Measurements from ENCODE around the gene AXIN2. TPM values are rescaled to one million over a fixed set of nuclear protein-coding genes. Genes with fewer than 3 reads are reported as not detected.
"Not testable (repeated sequence)": the region's sequence is repeated elsewhere in the genome, so short reads cannot be mapped to it uniquely, and the experiment has no call there.

The AXIN2 gene
- total RNA-seq, 1 experiment from 2014 or later = 168 TPM

DNA sequence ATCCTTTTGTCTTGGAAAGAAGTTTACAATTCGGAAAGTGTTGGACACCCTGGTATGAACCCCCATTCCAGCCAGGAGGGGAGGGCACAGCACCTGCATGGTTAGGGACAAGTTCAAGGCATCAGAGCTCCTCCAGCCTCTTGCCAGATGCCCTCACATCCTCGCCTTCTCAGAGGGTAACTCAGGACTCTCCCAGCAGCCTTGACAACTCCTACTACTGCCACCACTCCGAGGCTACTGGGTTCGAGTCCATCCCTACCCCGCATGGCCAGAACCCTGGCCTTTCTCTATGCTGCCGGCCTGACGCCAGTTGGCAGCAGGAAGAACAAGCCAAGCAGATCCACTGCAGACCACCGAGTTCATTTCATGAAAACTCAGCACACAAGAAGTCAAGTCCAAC, 34.1 kb downstream of the AXIN2 start:
- peaks cover 55% of the 10 kb centered on the region for H3K4me1 Mint-ChIP-seq (ENCODE audit: low read depth, unreplicated experiment)

DNA sequence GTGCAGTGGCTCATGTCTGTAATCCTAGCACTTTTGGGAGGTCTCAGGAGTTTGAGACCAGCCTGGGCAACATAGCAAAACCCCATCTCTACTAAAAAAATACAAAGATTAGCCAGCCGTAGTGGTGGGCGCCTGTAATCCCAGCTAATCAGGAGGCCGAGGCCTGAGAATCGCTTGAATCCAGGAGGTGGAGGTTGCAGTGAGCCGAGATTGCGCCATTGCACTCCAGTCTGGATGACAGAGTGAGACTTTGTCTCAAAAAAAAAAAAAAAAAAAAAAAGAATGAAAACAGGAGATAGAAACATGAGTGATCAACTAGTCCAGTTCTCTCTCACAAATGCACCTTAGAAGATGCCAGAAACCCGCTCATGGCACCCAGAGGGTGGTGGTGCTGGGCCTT, 34.6 kb downstream of the AXIN2 start:
- POLR2A ChIA-PET; H3K27me3 ChIP-seq (replicated peaks; ENCODE audit: control insufficient read depth, insufficient read depth, low read length); H3K4me3 Mint-ChIP-seq (ENCODE audit: unreplicated experiment); H3K4me3 ChIP-seq (ENCODE audit: low read depth, low read length); H3K27me3 Mint-ChIP-seq (ENCODE audit: insufficient read depth, unreplicated experiment); CTCF ChIA-PET; intact Hi-C loops (cut with micrococcal nuclease; ENCODE audit: unreplicated experiment); BruUV-seq (replicated peaks); DNase-seq; H3K9me3 ChIP-seq; H3K9me3 Mint-ChIP-seq (ENCODE audit: unreplicated experiment); H3K36me3 ChIP-seq (ENCODE audit: control insufficient read depth, insufficient read depth, low read length): not testable (repeated sequence)
- H3K4me1 ChIP-seq = peaks cover 53% of the 10 kb centered on the region
- H3K4me1 Mint-ChIP-seq (ENCODE audit: low read depth, unreplicated experiment) = peaks cover 49% of the 10 kb centered on the region
- peak overlapping the region; percentile 86 for H3K27ac Mint-ChIP-seq (ENCODE audit: unreplicated experiment)
- H3K36me3 Mint-ChIP-seq (ENCODE audit: insufficient read depth, unreplicated experiment) = peaks cover 72% of the 10 kb centered on the region

More for the DNA sequence above, 34.1 kb downstream of the AXIN2 start:
- ChIA-PET CTCF (no interaction called here), POLR2A (interaction anchor here (0.6 kb wide), 1 partner anchor 248 kb away, joined by 12 read pairs; no protein-coding TSS in a partner anchor)
- no peaks in the 10 kb centered on the region for H3K27me3 Mint-ChIP-seq (ENCODE audit: insufficient read depth, unreplicated experiment)
- H3K9me3 ChIP-seq = no peaks in the 10 kb centered on the region
- H3K4me3 Mint-ChIP-seq (ENCODE audit: unreplicated experiment) = peak overlapping the region; percentile 19
- H3K4me3 ChIP-seq (ENCODE audit: low read depth, low read length) = no peak overlapping the region
- peaks cover 78% of the 10 kb centered on the region for H3K36me3 Mint-ChIP-seq (ENCODE audit: insufficient read depth, unreplicated experiment)
- TF ChIP-seq, protein P1, sequence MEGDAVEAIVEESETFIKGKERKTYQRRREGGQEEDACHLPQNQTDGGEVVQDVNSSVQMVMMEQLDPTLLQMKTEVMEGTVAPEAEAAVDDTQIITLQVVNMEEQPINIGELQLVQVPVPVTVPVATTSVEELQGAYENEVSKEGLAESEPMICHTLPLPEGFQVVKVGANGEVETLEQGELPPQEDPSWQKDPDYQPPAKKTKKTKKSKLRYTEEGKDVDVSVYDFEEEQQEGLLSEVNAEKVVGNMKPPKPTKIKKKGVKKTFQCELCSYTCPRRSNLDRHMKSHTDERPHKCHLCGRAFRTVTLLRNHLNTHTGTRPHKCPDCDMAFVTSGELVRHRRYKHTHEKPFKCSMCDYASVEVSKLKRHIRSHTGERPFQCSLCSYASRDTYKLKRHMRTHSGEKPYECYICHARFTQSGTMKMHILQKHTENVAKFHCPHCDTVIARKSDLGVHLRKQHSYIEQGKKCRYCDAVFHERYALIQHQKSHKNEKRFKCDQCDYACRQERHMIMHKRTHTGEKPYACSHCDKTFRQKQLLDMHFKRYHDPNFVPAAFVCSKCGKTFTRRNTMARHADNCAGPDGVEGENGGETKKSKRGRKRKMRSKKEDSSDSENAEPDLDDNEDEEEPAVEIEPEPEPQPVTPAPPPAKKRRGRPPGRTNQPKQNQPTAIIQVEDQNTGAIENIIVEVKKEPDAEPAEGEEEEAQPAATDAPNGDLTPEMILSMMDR (IDR thresholded peaks at IDR 0.05; ENCODE audit: insufficient read depth in 1 of 2, low read depth in 1 of 2, low read length in 1 of 2, severe bottlenecking in 1 of 2, unreplicated experiment in 1 of 2) = no peak
- no TSS peak for BruUV-seq (replicated peaks)
- H3K4me1 ChIP-seq = peaks cover 58% of the 10 kb centered on the region
- no peak for DNase-seq
- intact Hi-C loops (cut with micrococcal nuclease; ENCODE audit: unreplicated experiment) = no loop called here
- peaks cover 2% of the 10 kb centered on the region; the same call in 1 of the 2 replicates for H3K36me3 ChIP-seq (ENCODE audit: control insufficient read depth, insufficient read depth, low read length)
- H3K27ac Mint-ChIP-seq (ENCODE audit: unreplicated experiment) = peak overlapping the region; percentile 86
- no peaks in the 10 kb centered on the region for H3K9me3 Mint-ChIP-seq (ENCODE audit: unreplicated experiment)
- no peaks in the 10 kb centered on the region for H3K27me3 ChIP-seq (replicated peaks; ENCODE audit: control insufficient read depth, insufficient read depth, low read length)

DNA sequence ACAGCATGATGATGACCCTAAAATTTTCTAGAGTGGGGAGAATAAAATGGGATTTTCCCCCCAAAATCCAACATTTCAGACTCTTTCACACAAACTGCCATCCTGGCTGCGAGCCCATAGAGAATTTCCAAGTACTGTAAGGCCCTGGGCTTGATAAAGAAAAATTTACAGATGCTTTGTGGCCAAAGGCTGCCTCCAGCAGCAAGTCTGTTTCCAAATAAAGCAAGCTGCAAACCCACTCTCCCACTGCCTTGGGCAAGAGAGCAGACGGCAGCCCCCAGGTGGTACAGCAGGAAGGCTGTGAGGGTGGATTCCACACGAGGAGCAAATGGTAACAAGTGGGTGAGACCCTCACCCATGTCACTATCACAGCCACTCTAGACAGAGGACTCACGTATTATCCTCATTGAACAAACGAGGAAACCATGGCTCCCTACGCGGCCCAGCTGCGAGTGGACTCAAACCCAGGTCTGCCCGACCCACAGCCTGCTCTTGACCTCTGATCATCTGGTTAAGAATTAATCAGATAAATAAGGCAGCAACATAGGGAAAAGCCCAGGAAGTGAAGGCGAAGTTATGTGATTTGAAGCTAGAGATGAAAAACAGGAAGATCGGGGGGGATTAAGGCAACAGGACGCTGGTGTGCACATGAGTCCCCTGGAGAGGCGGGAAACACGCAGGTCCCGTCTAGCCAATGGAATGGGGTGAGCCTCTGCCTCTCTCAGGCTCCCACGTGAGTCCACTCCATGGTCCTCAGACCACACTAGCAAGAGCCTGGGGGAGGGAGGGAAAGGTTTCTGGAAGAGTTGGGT, 37.4 kb downstream of the AXIN2 start:
- Mint-ChIP-seq H3K36me3 (ENCODE audit: insufficient read depth, unreplicated experiment) (peaks cover 45% of the 10 kb centered on the region), H3K27ac (ENCODE audit: unreplicated experiment) (peak overlapping the region; percentile 43), H3K4me1 (ENCODE audit: low read depth, unreplicated experiment) (peaks cover 28% of the 10 kb centered on the region), H3K27me3 (ENCODE audit: insufficient read depth, unreplicated experiment) (no peaks in the 10 kb centered on the region), H3K4me3 (ENCODE audit: unreplicated experiment) (no peak overlapping the region), H3K9me3 (ENCODE audit: unreplicated experiment) (no peaks in the 10 kb centered on the region)
- no TSS peak for BruUV-seq (replicated peaks)
- POLR2A ChIA-PET = no interaction called here
- intact Hi-C loops (cut with micrococcal nuclease; ENCODE audit: unreplicated experiment) = loop anchor here (1.0 kb wide), 1 partner anchor 8 kb away; no protein-coding TSS in a partner anchor
- Histone ChIP-seq H3K27me3 (replicated peaks; ENCODE audit: control insufficient read depth, insufficient read depth, low read length) (no peaks in the 10 kb centered on the region), H3K36me3 (ENCODE audit: control insufficient read depth, insufficient read depth, low read length) (peaks cover under 1% of the 10 kb centered on the region; the same call in 1 of the 2 replicates), H3K4me3 (ENCODE audit: low read depth, low read length) (no peak overlapping the region), H3K9me3 (no peaks in the 10 kb centered on the region), H3K4me1 (peaks cover 27% of the 10 kb centered on the region)
- CTCF ChIA-PET = interaction anchor here (0.6 kb wide), 1 partner anchor 71 kb away, joined by 4 read pairs; no protein-coding TSS in a partner anchor
- TF ChIP-seq, protein P1 (IDR thresholded peaks at IDR 0.05; ENCODE audit: insufficient read depth in 1 of 2, low read depth in 1 of 2, low read length in 1 of 2, severe bottlenecking in 1 of 2, unreplicated experiment in 1 of 2) = no peak
- no peak for DNase-seq
